HG02678 (cell line): ENCODE data around the gene ARHGAP28.

Source experiments
- ATAC-seq: cut with Tn5 transposase; IDR thresholded peaks from one replicate; pipeline ENCODE4 v1.9.1; 2021; ENCODE audit warnings: mild to moderate bottlenecking, moderate library complexity; ENCODE audit not compliant: unreplicated experiment

Gene ARHGAP28

GRCh38 chr18:6730416-6731221 is 1.1 kb downstream of the ARHGAP28 start:
- ATAC-seq, result no peak

GRCh38 chr18:6731222-6731596 is 1.7 kb downstream of the ARHGAP28 start:
- no peak for ATAC-seq

- ATAC-seq, result no peak
These were observed 3.4 kb downstream of the ARHGAP28 start for GRCh38 chr18:6732952-6733351.

GRCh38 chr18:6733758-6734157 is 4.2 kb downstream of the ARHGAP28 start:
- ATAC-seq, result no peak

GRCh38 chr18:6734726-6735430 is 5.4 kb downstream of the ARHGAP28 start:
- ATAC-seq, result no peak

GRCh38 chr18:6737833-6738232 is 8.3 kb downstream of the ARHGAP28 start:
- ATAC-seq, result no peak

- ATAC-seq, result no peak
These were observed 9.1 kb downstream of the ARHGAP28 start for GRCh38 chr18:6738622-6739021.

- no peak for ATAC-seq
These were observed 11.7 kb downstream of the ARHGAP28 start for GRCh38 chr18:6741232-6741663.

- ATAC-seq, result no peak
These were observed 12.3 kb downstream of the ARHGAP28 start for GRCh38 chr18:6741786-6742185.

GRCh38 chr18:6743999-6744398 is 14.5 kb downstream of the ARHGAP28 start:
- no peak for ATAC-seq

GRCh38 chr18:6744816-6745455 is 15.4 kb downstream of the ARHGAP28 start:
- ATAC-seq, result no peak

- ATAC-seq, result no peak
These were observed 16.1 kb downstream of the ARHGAP28 start for GRCh38 chr18:6745504-6746031.

GRCh38 chr18:6746386-6746960 is 17.0 kb downstream of the ARHGAP28 start:
- ATAC-seq, result no peak

GRCh38 chr18:6747646-6748045 is 18.1 kb downstream of the ARHGAP28 start:
- no peak for ATAC-seq

- ATAC-seq, result no peak
These were observed 18.7 kb downstream of the ARHGAP28 start for GRCh38 chr18:6748241-6748640.

- no peak for ATAC-seq
These were observed 20.9 kb downstream of the ARHGAP28 start for GRCh38 chr18:6750411-6750810.

- ATAC-seq, result no peak
These were observed 21.7 kb downstream of the ARHGAP28 start for GRCh38 chr18:6751222-6751621.

- ATAC-seq, result no peak
These were observed 22.8 kb downstream of the ARHGAP28 start for GRCh38 chr18:6752202-6752860.

- ATAC-seq, result no peak
These were observed 25.6 kb downstream of the ARHGAP28 start for GRCh38 chr18:6755107-6755506.

GRCh38 chr18:6757931-6758330 is 28.4 kb downstream of the ARHGAP28 start:
- ATAC-seq, result no peak

- ATAC-seq, result no peak
These were observed 30.1 kb downstream of the ARHGAP28 start for GRCh38 chr18:6759579-6759978.
